RWPE1 (cell line): ENCODE data around the gene MLF1.
A peak's percentile ranks its signal among the peaks of the same experiment; 100 is the strongest.

ENCODE experiments used
- CTCF ChIA-PET: fragments of 350-600 bp; sonication (Branson Sonifier 250); formaldehyde crosslinking; extraction: SDS; loops from one replicate; lab custom pipeline; 2021; lab: Yijun Ruan, JAX
- POLR2A ChIA-PET: fragments of 400-600 bp; formaldehyde crosslinking; extraction: SDS; loops from one replicate; lab custom pipeline; 2020; ENCODE audit warnings: antibody characterized with exemption; ENCODE audit not compliant: low non-redundant PET; lab: Yijun Ruan, JAX
- DNase-seq: peaks from one replicate; pipeline ENCODE4 v3.0.0; 2012; ENCODE audit warnings: low spot score
- H3K27ac ChIP-seq: fragments of 450-650 bp; 2 replicates; pipeline ENCODE4 v1.5.1; 2017
- TF ChIP-seq, protein P1 (sequence below): fragments of 450-650 bp; conservative IDR thresholded peaks from 2 replicates; pipeline ENCODE4 v1.5.1; 2017; ENCODE audit warnings: low read depth, mild to moderate bottlenecking

Gene MLF1

DNA sequence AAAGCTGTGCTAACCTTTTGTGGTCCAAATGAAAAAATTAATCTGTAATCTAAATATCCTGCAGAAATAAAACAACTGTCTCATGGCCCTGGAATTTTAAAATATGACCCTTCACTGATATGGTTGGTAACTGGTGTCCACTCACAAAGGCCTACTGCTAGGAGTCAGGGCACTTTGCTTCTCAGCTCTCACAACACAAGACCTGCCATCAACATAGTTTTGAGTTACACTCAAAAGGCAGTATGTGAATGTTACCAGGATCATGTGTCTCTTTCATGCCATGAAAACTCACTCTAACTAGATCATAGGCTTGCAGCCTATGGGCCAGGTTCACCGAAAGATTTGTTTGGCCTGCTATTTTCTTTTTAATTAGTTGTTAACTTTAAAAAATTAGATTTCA, 10.0 kb upstream of the MLF1 start:
- DNase-seq, result no peak
- no peak overlapping the region for H3K27ac ChIP-seq
- TF ChIP-seq, protein P1, sequence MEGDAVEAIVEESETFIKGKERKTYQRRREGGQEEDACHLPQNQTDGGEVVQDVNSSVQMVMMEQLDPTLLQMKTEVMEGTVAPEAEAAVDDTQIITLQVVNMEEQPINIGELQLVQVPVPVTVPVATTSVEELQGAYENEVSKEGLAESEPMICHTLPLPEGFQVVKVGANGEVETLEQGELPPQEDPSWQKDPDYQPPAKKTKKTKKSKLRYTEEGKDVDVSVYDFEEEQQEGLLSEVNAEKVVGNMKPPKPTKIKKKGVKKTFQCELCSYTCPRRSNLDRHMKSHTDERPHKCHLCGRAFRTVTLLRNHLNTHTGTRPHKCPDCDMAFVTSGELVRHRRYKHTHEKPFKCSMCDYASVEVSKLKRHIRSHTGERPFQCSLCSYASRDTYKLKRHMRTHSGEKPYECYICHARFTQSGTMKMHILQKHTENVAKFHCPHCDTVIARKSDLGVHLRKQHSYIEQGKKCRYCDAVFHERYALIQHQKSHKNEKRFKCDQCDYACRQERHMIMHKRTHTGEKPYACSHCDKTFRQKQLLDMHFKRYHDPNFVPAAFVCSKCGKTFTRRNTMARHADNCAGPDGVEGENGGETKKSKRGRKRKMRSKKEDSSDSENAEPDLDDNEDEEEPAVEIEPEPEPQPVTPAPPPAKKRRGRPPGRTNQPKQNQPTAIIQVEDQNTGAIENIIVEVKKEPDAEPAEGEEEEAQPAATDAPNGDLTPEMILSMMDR, result no peak
- ChIA-PET CTCF (no interaction called here), POLR2A (no interaction called here)

DNA sequence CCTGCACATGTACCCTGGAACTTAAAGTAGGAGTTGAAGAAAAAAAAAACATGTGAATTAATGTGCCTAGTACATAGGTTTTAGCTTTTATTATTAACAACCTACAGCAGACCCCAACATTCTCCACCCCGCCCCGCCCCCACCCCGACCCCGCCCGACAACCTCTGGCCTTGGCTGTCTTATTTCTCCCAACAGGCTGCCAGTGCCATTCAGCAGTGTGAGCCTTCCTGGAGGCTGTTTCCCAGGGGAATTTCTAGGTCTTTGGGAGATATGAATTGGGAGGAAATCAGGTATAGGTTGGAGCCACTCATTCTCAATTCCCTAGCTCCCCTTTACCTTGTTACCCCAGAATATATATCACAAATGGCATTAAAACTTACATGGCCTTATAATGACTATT, 8.3 kb upstream of the MLF1 start:
- POLR2A ChIA-PET, result interaction anchor here (0.7 kb wide), 1 partner anchor 8 kb away, joined by 4 read pairs; the partner anchor contains the start of gene MLF1
- CTCF ChIA-PET, result interaction anchor here (0.5 kb wide), 1 partner anchor 300 kb away, joined by 4 read pairs; no protein-coding TSS in a partner anchor
- no peak for DNase-seq

DNA sequence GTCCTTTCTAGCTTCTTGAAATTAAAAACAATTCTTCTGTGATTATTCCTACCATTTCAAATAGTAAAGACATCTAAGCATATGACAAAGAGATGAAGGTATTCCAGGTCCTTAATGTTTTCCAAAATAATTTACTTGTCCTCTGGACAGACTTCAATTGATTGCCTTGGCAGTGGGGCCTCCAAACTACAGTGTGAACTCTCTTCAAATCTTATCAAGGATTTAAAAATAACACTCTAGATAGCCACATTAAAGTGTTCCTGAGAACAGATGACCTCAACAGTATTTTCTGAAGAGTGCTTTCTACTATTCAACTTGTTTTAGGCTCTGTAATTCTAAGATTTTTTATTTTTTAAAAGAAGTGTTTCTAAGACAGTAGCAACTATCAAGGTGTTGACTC, 7.9 kb upstream of the MLF1 start:
- ChIA-PET POLR2A (no interaction called here), CTCF (no interaction called here)

More for the DNA sequence above, 8.3 kb upstream of the MLF1 start:
- H3K27ac ChIP-seq, result no peak overlapping the region
- TF ChIP-seq, protein P1, result no peak

DNA sequence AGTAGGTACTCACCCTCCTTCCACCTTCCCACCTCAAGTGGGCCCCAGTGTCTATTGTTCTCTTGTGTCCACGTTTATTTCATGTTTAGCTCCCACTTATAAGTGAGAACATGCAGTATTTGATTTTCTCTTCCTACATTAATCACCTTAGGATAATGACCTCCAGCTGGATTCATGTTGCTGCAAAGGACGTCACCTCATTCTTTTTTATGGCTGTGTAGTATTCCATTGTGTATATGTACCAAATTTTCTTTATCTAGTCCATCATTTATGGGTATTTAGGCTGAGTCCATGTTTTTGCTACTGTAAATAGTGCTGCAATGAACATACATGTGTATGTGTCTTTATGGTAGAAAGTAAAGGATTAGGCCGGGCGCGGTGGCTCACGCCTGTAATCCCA, 5.9 kb upstream of the MLF1 start:
- H3K27ac ChIP-seq, result no peak overlapping the region
- CTCF ChIA-PET, result no interaction called here
- POLR2A ChIA-PET, result no interaction called here
- TF ChIP-seq, protein P1, result no peak
- no peak for DNase-seq

More for the DNA sequence above, 7.9 kb upstream of the MLF1 start:
- TF ChIP-seq, protein P1, result no peak
- H3K27ac ChIP-seq, result no peak overlapping the region
- DNase-seq, result no peak

DNA sequence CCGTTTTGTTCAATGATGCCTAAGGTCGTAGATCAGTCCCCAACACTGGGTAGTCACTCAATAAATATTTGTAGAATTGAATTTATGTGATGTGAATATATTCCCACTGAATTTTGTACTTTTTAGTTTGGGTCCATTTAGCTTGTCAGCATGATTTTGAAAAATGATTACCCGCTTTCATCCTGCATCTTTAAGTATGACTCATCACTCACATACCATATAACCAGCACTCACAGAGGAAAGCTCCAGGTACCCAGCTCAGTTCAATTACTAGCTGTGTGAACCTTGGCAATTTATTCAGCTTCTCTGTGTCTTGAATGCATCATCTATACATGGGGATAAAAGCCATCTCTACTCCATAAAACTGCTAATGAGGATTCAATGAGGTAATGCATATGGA, 2.2 kb upstream of the MLF1 start:
- no peak overlapping the region for H3K27ac ChIP-seq
- ChIA-PET POLR2A (no interaction called here), CTCF (no interaction called here)
- peak; percentile 24 for DNase-seq
- TF ChIP-seq, protein P1, result no peak

DNA sequence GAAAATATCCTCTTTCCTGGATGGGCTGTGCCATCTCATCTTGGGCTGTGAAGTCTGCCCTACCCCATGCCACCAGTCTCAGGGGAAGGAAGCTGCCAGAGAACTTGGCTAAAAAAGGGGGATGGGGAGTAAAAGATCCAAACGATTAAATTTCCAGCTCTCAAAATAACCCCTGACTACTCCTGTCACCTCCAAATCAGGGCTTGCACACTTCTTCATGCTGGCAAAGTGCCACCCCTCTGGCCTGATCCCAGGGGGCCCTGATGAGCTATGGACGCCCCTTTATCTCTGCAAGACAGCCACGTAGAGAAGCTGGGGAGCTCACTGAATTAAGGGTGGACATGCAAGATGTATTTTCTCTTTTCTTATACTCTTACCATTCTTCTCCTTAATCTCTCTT, 1.2 kb upstream of the MLF1 start:
- H3K27ac ChIP-seq, result no peak overlapping the region
- ChIA-PET POLR2A (no interaction called here), CTCF (interaction anchor here (0.7 to 2.7 kb wide), 3 partner anchors 75 to 1915 kb away, joined by 3 to 13 read pairs (median 4); partner anchors contain the start of gene GFM1)
- no peak for DNase-seq
- TF ChIP-seq, protein P1, result no peak
